SK-N-SH (cell line): ENCODE measurements around the gene FAIM2.

Experiments used
- GATA2 ChIP-seq: sonication (generic); formaldehyde crosslinking; IDR thresholded peaks from 2 replicates; pipeline ENCODE4 v1.5.0; 2020; ENCODE audit warnings: mild to moderate bottlenecking, missing genetic modification reagents
- IRF3 ChIP-seq: fragments of 150-350 bp; IDR thresholded peaks from 2 replicates; pipeline ENCODE4 v1.6.1; 2016; ENCODE audit warnings: mild to moderate bottlenecking, low read depth, low read length
- MXI1 ChIP-seq: IDR thresholded peaks from 2 replicates; pipeline ENCODE4 v1.6.1; 2012; ENCODE audit warnings: mild to moderate bottlenecking, low read depth, low read length, improper control_type of control experiment
- POLR2AphosphoS5 ChIP-seq: IDR thresholded peaks from 2 replicates; pipeline ENCODE4 v1.6.1; 2012; ENCODE audit warnings: low read depth, low read length
- RAD21 ChIP-seq: IDR thresholded peaks from 2 replicates; pipeline ENCODE4 v1.6.1; 2012; ENCODE audit warnings: mild to moderate bottlenecking, low read length
- REST ChIP-seq: IDR thresholded peaks from 2 replicates; pipeline ENCODE4 v1.6.1; 2012; ENCODE audit warnings: mild to moderate bottlenecking, low read depth, low read length, moderate library complexity
- RFX5 ChIP-seq: IDR thresholded peaks from 2 replicates; pipeline ENCODE4 v1.6.1; 2012; ENCODE audit warnings: mild to moderate bottlenecking, improper control_type of control experiment, low read length
- RXRA ChIP-seq: IDR thresholded peaks from 2 replicates; pipeline ENCODE4 v1.4.0; 2012; ENCODE audit warnings: low read depth, mild to moderate bottlenecking, borderline replicate concordance
- SMC3 ChIP-seq: IDR thresholded peaks from 2 replicates; pipeline ENCODE4 v1.6.1; 2012; ENCODE audit warnings: low read depth, low read length, improper control_type of control experiment
- USF2 ChIP-seq: fragments of 150-350 bp; IDR thresholded peaks from 2 replicates; pipeline ENCODE4 v1.6.1; 2017; ENCODE audit warnings: antibody characterized with exemption, low read length, low read depth, borderline replicate concordance
- ZBTB33 ChIP-seq: IDR thresholded peaks from 2 replicates; pipeline ENCODE4 v1.4.0; 2012; ENCODE audit warnings: low read depth, borderline replicate concordance
- TF ChIP-seq, protein P1 (sequence below): fragments of 200-600 bp; sonication (generic); IDR thresholded peaks from 2 replicates; pipeline ENCODE4 v1.6.1; 2017; ENCODE audit warnings: antibody characterized with exemption, mild to moderate bottlenecking, moderate library complexity

DNA sequence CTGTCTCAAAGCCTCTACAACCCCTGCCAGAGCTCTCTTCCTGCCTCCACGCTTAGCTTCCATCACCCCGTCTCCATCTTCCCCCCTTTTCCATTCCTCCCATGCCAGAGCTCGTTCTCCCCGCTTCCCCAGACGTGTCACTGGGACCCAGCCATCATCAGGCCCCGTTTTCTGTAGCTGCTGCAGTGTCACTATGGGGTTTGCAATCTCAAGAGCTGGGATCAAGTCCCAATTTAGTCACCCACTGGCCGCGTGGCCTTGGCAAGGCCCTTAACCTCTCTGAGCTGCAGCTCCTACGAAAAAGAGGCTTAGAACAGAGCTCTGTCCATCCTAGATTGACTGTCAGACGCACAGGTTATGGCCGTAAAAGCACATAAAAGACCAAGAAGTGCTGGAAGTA, 901 bp upstream of the FAIM2 start:
- TF ChIP-seq, protein P1, sequence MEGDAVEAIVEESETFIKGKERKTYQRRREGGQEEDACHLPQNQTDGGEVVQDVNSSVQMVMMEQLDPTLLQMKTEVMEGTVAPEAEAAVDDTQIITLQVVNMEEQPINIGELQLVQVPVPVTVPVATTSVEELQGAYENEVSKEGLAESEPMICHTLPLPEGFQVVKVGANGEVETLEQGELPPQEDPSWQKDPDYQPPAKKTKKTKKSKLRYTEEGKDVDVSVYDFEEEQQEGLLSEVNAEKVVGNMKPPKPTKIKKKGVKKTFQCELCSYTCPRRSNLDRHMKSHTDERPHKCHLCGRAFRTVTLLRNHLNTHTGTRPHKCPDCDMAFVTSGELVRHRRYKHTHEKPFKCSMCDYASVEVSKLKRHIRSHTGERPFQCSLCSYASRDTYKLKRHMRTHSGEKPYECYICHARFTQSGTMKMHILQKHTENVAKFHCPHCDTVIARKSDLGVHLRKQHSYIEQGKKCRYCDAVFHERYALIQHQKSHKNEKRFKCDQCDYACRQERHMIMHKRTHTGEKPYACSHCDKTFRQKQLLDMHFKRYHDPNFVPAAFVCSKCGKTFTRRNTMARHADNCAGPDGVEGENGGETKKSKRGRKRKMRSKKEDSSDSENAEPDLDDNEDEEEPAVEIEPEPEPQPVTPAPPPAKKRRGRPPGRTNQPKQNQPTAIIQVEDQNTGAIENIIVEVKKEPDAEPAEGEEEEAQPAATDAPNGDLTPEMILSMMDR: no peak
- no peak for TF ChIP-seq REST
- no peak for TF ChIP-seq IRF3
- TF ChIP-seq USF2: no peak
- no peak for TF ChIP-seq RXRA
- TF ChIP-seq POLR2AphosphoS5: no peak
- no peak for TF ChIP-seq ZBTB33
- no peak for TF ChIP-seq RAD21
- TF ChIP-seq GATA2 (CRISPR knock-in tag): no peak
- no peak for TF ChIP-seq SMC3
- no peak for TF ChIP-seq MXI1
- no peak for TF ChIP-seq RFX5
